ENCODE results near the gene MACC1. TPM values are rescaled to one million over a fixed set of nuclear protein-coding genes. Genes with fewer than 3 reads are reported as not detected.

MACC1 gene
- total RNA-seq, 1 donor from 2014 or later = 12.0 TPM

- H3K4me1 Mint-ChIP-seq = peaks cover 18% of the 10 kb centered on the region
- H3K27ac Mint-ChIP-seq = peak overlapping the region; percentile 73
- H3K4me3 Mint-ChIP-seq = no peak overlapping the region
- DNase-seq (ENCODE audit: low spot score in 2 of 2, unreplicated experiment in 2 of 2) = no peak
- no peak for TF ChIP-seq CTCF (IDR thresholded peaks at IDR 0.05; ENCODE audit: unreplicated experiment)
- H3K9me3 Mint-ChIP-seq = no peaks in the 10 kb centered on the region
- H3K36me3 Mint-ChIP-seq = no peaks in the 10 kb centered on the region
- no peaks in the 10 kb centered on the region for H3K27me3 Mint-ChIP-seq (ENCODE audit: low read depth)
These were observed 23.1 kb upstream of the MACC1 start for GRCh38 chr7:20240080-20240926.

GRCh38 chr7:20238754-20239324 lies 21.7 kb upstream of the MACC1 start:
- H3K4me1 Mint-ChIP-seq = peaks cover 26% of the 10 kb centered on the region

GRCh38 chr7:20238194-20238753 lies 21.1 kb upstream of the MACC1 start:
- Mint-ChIP-seq H3K4me3 (no peak overlapping the region), H3K36me3 (no peaks in the 10 kb centered on the region), H3K9me3 (no peaks in the 10 kb centered on the region), H3K27me3 (ENCODE audit: low read depth) (no peaks in the 10 kb centered on the region), H3K27ac (no peak overlapping the region), H3K4me1 (peaks cover 26% of the 10 kb centered on the region)
- DNase-seq (ENCODE audit: low spot score in 2 of 2, unreplicated experiment in 2 of 2) = no peak
- no peak for TF ChIP-seq CTCF (IDR thresholded peaks at IDR 0.05; ENCODE audit: unreplicated experiment)

More at GRCh38 chr7:20238754-20239324, 21.7 kb upstream of the MACC1 start:
- no peak overlapping the region for H3K4me3 Mint-ChIP-seq
- H3K36me3 Mint-ChIP-seq = no peaks in the 10 kb centered on the region
- no peak overlapping the region for H3K27ac Mint-ChIP-seq
- no peak for DNase-seq (ENCODE audit: low spot score in 2 of 2, unreplicated experiment in 2 of 2)
- H3K27me3 Mint-ChIP-seq (ENCODE audit: low read depth) = no peaks in the 10 kb centered on the region
- no peak for TF ChIP-seq CTCF (IDR thresholded peaks at IDR 0.05; ENCODE audit: unreplicated experiment)
- no peaks in the 10 kb centered on the region for H3K9me3 Mint-ChIP-seq

- Mint-ChIP-seq H3K4me1 (peaks cover 26% of the 10 kb centered on the region), H3K27ac (no peak overlapping the region), H3K27me3 (ENCODE audit: low read depth) (no peaks in the 10 kb centered on the region), H3K9me3 (no peaks in the 10 kb centered on the region), H3K4me3 (no peak overlapping the region), H3K36me3 (no peaks in the 10 kb centered on the region)
- no peak for DNase-seq (ENCODE audit: low spot score in 2 of 2, unreplicated experiment in 2 of 2)
- TF ChIP-seq CTCF (IDR thresholded peaks at IDR 0.05; ENCODE audit: unreplicated experiment) = no peak
These were observed 20.4 kb upstream of the MACC1 start for GRCh38 chr7:20237464-20238193.

GRCh38 chr7:20236790-20237189 lies 19.6 kb upstream of the MACC1 start:
- Mint-ChIP-seq H3K36me3 (no peaks in the 10 kb centered on the region), H3K27me3 (ENCODE audit: low read depth) (no peaks in the 10 kb centered on the region), H3K4me3 (no peak overlapping the region), H3K4me1 (peaks cover 23% of the 10 kb centered on the region), H3K9me3 (no peaks in the 10 kb centered on the region), H3K27ac (no peak overlapping the region)
- no peak for TF ChIP-seq CTCF (IDR thresholded peaks at IDR 0.05; ENCODE audit: unreplicated experiment)
- DNase-seq (ENCODE audit: low spot score in 2 of 2, unreplicated experiment in 2 of 2) = no peak
